Measurements from ENCODE around the gene BTG4. TPM values are rescaled to one million over a fixed set of nuclear protein-coding genes. Genes with fewer than 3 reads are reported as not detected.

Gene BTG4
- not detected in 2 replicates for polyA plus RNA-seq (2011; rRNA removed)
- polyA minus RNA-seq (2011; rRNA and poly(A)+ RNA removed) = not detected in 2 replicates

- TF ChIP-seq, protein P1, sequence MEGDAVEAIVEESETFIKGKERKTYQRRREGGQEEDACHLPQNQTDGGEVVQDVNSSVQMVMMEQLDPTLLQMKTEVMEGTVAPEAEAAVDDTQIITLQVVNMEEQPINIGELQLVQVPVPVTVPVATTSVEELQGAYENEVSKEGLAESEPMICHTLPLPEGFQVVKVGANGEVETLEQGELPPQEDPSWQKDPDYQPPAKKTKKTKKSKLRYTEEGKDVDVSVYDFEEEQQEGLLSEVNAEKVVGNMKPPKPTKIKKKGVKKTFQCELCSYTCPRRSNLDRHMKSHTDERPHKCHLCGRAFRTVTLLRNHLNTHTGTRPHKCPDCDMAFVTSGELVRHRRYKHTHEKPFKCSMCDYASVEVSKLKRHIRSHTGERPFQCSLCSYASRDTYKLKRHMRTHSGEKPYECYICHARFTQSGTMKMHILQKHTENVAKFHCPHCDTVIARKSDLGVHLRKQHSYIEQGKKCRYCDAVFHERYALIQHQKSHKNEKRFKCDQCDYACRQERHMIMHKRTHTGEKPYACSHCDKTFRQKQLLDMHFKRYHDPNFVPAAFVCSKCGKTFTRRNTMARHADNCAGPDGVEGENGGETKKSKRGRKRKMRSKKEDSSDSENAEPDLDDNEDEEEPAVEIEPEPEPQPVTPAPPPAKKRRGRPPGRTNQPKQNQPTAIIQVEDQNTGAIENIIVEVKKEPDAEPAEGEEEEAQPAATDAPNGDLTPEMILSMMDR (IDR thresholded peaks at IDR 0.05; ENCODE audit: low read depth, low read length) = 0 out of 2 replicates have a peak, but pooled peaks have one; percentile 1
- ChIA-PET POLR2A (interaction anchor here (0.6 to 1.4 kb wide), 2 partner anchors 28 to 52 kb away, joined by 3 to 5 read pairs; partner anchors contain the start of gene LAYN), CTCF (interaction anchor here (1.1 to 1.6 kb wide), 2 partner anchors 58 to 230 kb away, joined by 3 to 4 read pairs; no protein-coding TSS in a partner anchor)
- no peak for DNase-seq (ENCODE audit: low read depth, low spot score)
- no peak within 1 kb of the TSS for H3K27ac ChIP-seq (ENCODE audit: low read depth, low read length)
- H3K27me3 ChIP-seq (ENCODE audit: control insufficient read depth, insufficient read depth, low read length) = no peaks in the 10 kb centered on the region
- H3K9me3 ChIP-seq (ENCODE audit: control insufficient read depth, insufficient read depth, low read length) = no peaks in the 10 kb centered on the region
- peak within 1 kb of the TSS; percentile 47 for H3K4me3 ChIP-seq (ENCODE audit: low read depth, low read length)
Observed at GRCh38 chr11:111512296-111513239, at the start of gene BTG4. BTG4 (minus strand) TSS chr11:111512386; CDS start chr11:111498776, 13,610 bp downstream.

GRCh38 chr11:111561791-111562325 lies 49.7 kb upstream of the BTG4 start:
- POLR2A ChIA-PET = interaction anchor here (0.6 to 1.1 kb wide), 2 partner anchors 20 to 43 kb away, joined by 4 to 5 read pairs; no protein-coding TSS in a partner anchor
- no peak overlapping the region for H3K4me3 ChIP-seq (ENCODE audit: low read depth, low read length)
- DNase-seq (ENCODE audit: low read depth, low spot score) = peak; percentile 61
- H3K27ac ChIP-seq (ENCODE audit: low read depth, low read length) = peak overlapping the region; percentile 59
- H3K27me3 ChIP-seq (ENCODE audit: control insufficient read depth, insufficient read depth, low read length) = no peaks in the 10 kb centered on the region
- TF ChIP-seq, protein P1 (IDR thresholded peaks at IDR 0.05; ENCODE audit: low read depth, low read length) = no peak
- CTCF ChIA-PET = interaction anchor here (1.1 to 4.2 kb wide), 6 partner anchors 42 to 280 kb away, joined by 3 to 20 read pairs (median 4); no protein-coding TSS in a partner anchor
- H3K9me3 ChIP-seq (ENCODE audit: control insufficient read depth, insufficient read depth, low read length) = no peaks in the 10 kb centered on the region

- TF ChIP-seq, protein P1 (IDR thresholded peaks at IDR 0.05; ENCODE audit: low read depth, low read length) = no peak
- H3K4me3 ChIP-seq (ENCODE audit: low read depth, low read length) = no peak overlapping the region
- H3K27me3 ChIP-seq (ENCODE audit: control insufficient read depth, insufficient read depth, low read length) = no peaks in the 10 kb centered on the region
- CTCF ChIA-PET = interaction anchor here (1.1 to 4.2 kb wide), 5 partner anchors 43 to 215 kb away, joined by 3 to 20 read pairs (median 4); no protein-coding TSS in a partner anchor
- H3K27ac ChIP-seq (ENCODE audit: low read depth, low read length) = peak overlapping the region; percentile 59
- POLR2A ChIA-PET = interaction anchor here (0.5 to 1.1 kb wide), 2 partner anchors 20 to 168 kb away, joined by 3 to 4 read pairs; no protein-coding TSS in a partner anchor
- no peak for DNase-seq (ENCODE audit: low read depth, low spot score)
- peaks cover under 1% of the 10 kb centered on the region; the same call in 1 of the 2 replicates for H3K9me3 ChIP-seq (ENCODE audit: control insufficient read depth, insufficient read depth, low read length)
Observed at GRCh38 chr11:111561306-111561705, 49.1 kb upstream of the BTG4 start.

- no peaks in the 10 kb centered on the region for H3K27me3 ChIP-seq (ENCODE audit: control insufficient read depth, insufficient read depth, low read length)
- POLR2A ChIA-PET = no interaction called here
- CTCF ChIA-PET = interaction anchor here (1.0 to 4.2 kb wide), 4 partner anchors 43 to 281 kb away, joined by 3 to 20 read pairs (median 7); no protein-coding TSS in a partner anchor
- peak overlapping the region; percentile 54 for H3K27ac ChIP-seq (ENCODE audit: low read depth, low read length)
- TF ChIP-seq, protein P1 (IDR thresholded peaks at IDR 0.05; ENCODE audit: low read depth, low read length) = no peak
- DNase-seq (ENCODE audit: low read depth, low spot score) = no peak
- H3K9me3 ChIP-seq (ENCODE audit: control insufficient read depth, insufficient read depth, low read length) = peaks cover 3% of the 10 kb centered on the region; the same call in 1 of the 2 replicates
- no peak overlapping the region for H3K4me3 ChIP-seq (ENCODE audit: low read depth, low read length)
Observed at GRCh38 chr11:111560800-111561199, 48.6 kb upstream of the BTG4 start.
